K562 (cell line): ENCODE results near the gene METTL21C.

Source experiments
- CHD4 ChIP-seq: fragments of 200-600 bp; sonication (generic); IDR thresholded peaks from 3 replicates; pipeline ENCODE4 v1.6.1; 2012; ENCODE audit warnings: low read depth, mild to moderate bottlenecking, mixed read lengths, low read length, inconsistent platforms; ENCODE audit not compliant: insufficient read depth, insufficient replicate concordance, poor library complexity, severe bottlenecking
- EP300 ChIP-seq: IDR thresholded peaks from 2 replicates; pipeline ENCODE4 v1.6.1; 2012; ENCODE audit warnings: low read length, improper control_type of control experiment
- HDAC6 ChIP-seq: IDR thresholded peaks from 2 replicates; pipeline ENCODE4 v1.6.1; 2012; ENCODE audit warnings: low read depth, mild to moderate bottlenecking, control low read depth, inconsistent platforms, low read length, moderate library complexity
- PATZ1 ChIP-seq: fragments of 250-450 bp; sonication (Bioruptor Pico); IDR thresholded peaks from 2 replicates; pipeline ENCODE4 v1.5.0; 2020; ENCODE audit warnings: mild to moderate bottlenecking, borderline replicate concordance
- REST ChIP-seq, 2 experiments: fragments of 450-650 bp; formaldehyde crosslinking in 1 of 2; IDR thresholded peaks; 2 replicates each; pipeline versions ENCODE4 v1.4.0 to v1.6.1; 2014 to 2020; ENCODE audit warnings: mild to moderate bottlenecking in 2 of 2, borderline replicate concordance in 1 of 2, low read depth in 1 of 2
- XRCC5 ChIP-seq: fragments of 200-400 bp; formaldehyde crosslinking; IDR thresholded peaks from 2 replicates; pipeline ENCODE4 v1.6.1; 2017; ENCODE audit warnings: low read depth, mild to moderate bottlenecking, low read length

GRCh38 chr13:102643656-102644055 is 51.2 kb downstream of the METTL21C start:
- TF ChIP-seq PATZ1 (CRISPR knock-in tag) (no peak), HDAC6 (no peak), REST (IDR thresholded peaks at IDR 0.05; ENCODE audit: borderline replicate concordance) (no peak), REST (CRISPR knock-in tag; IDR thresholded peaks at IDR 0.05; ENCODE audit: low read depth) (no peak), XRCC5 (no peak), CHD4 (no peak), EP300 (no peak)
